PC-3 (cell line): ENCODE results near the gene MOGAT3. TPM values are rescaled to one million over a fixed set of nuclear protein-coding genes. Genes with fewer than 3 reads are reported as not detected.

Experiments used
- ATAC-seq: fragments of 200-7000 bp; cut with Tn5 transposase; 2 replicates; pipeline ENCODE4 v1.9.1; 2020; ENCODE audit warnings: mild to moderate bottlenecking, moderate library complexity
- BruUV-seq: library from RNA; stranded (reverse); fragments of 400-500 nt; replicated peaks from 2 replicates; lab custom pipeline; 2021; lab: Mats Ljungman, UMichigan
- CTCF ChIA-PET: fragments of 300-600 bp; sonication (Branson Sonifier 250); formaldehyde crosslinking; loops from one replicate; lab custom pipeline; 2022; ENCODE audit warnings: antibody characterized with exemption; lab: Charles Lee
- POLR2A ChIA-PET: fragments of 300-600 bp; sonication (Branson Sonifier 250); formaldehyde crosslinking; loops from one replicate; lab custom pipeline; 2022; ENCODE audit warnings: antibody characterized with exemption; ENCODE audit not compliant: unreplicated experiment; lab: Charles Lee
- DNase-seq: peaks from one replicate; pipeline ENCODE4 v3.0.0-alpha.2; 2015
- H2AFZ ChIP-seq: fragments of 300-600 bp; sonication (generic); 2 replicates; pipeline ENCODE4 v1.6.0; 2016; ENCODE audit warnings: antibody characterized with exemption, low read length
- H3F3A ChIP-seq: fragments of 300-600 bp; sonication (generic); one replicate; pipeline ENCODE4 v1.6.0; 2017; ENCODE audit warnings: antibody characterized with exemption, low read length, control low read depth, mild to moderate bottlenecking; ENCODE audit not compliant: unreplicated experiment
- H3K27ac ChIP-seq: fragments of 300-600 bp; sonication (generic); 2 replicates; pipeline ENCODE4 v1.5.1; 2016; ENCODE audit warnings: mild to moderate bottlenecking, low read length
- H3K27me3 ChIP-seq: fragments of 300-600 bp; sonication (generic); 2 replicates; pipeline ENCODE4 v1.6.1; 2016; ENCODE audit warnings: low read length, mixed read lengths
- H3K36me3 ChIP-seq: fragments of 300-600 bp; sonication (generic); 2 replicates; pipeline ENCODE4 v1.6.1; 2016; ENCODE audit warnings: low read depth, mixed run types, low read length, mixed read lengths
- H3K4me1 ChIP-seq: fragments of 300-600 bp; sonication (generic); 2 replicates; pipeline ENCODE4 v1.5.1; 2016; ENCODE audit warnings: low read length; ENCODE audit not compliant: insufficient read depth
- H3K4me2 ChIP-seq: fragments of 300-600 bp; sonication (generic); 2 replicates; pipeline ENCODE4 v1.6.0; 2016; ENCODE audit warnings: low read length
- H3K4me3 ChIP-seq: fragments of 300-600 bp; sonication (generic); 2 replicates; pipeline ENCODE4 v1.5.1; 2016; ENCODE audit warnings: mild to moderate bottlenecking, low read length, mixed read lengths
- H3K79me2 ChIP-seq: fragments of 300-600 bp; sonication (generic); 2 replicates; pipeline ENCODE4 v1.6.1; 2017; ENCODE audit warnings: low read length, mixed read lengths
- H3K9ac ChIP-seq: fragments of 300-600 bp; sonication (generic); 2 replicates; pipeline ENCODE4 v1.6.0; 2016; ENCODE audit warnings: mild to moderate bottlenecking, low read length
- H3K9me2 ChIP-seq: fragments of 300-600 bp; sonication (generic); replicated peaks from 2 replicates; pipeline ENCODE4 v1.6.1; 2016; ENCODE audit warnings: mixed run types, low read length, mixed read lengths
- H3K9me3 ChIP-seq: fragments of 300-600 bp; sonication (generic); 2 replicates; pipeline ENCODE4 v1.6.1; 2016; ENCODE audit warnings: low read length, mixed read lengths
- H4K20me1 ChIP-seq: fragments of 300-600 bp; sonication (generic); 2 replicates; pipeline ENCODE4 v1.6.1; 2016; ENCODE audit warnings: low read length, mixed read lengths
- CTCF ChIP-seq: fragments of 300-600 bp; sonication (generic); conservative IDR thresholded peaks from 2 replicates; pipeline ENCODE4 v1.5.1; 2017; ENCODE audit warnings: antibody characterized with exemption, low read depth, mild to moderate bottlenecking, low read length
- EZH2 ChIP-seq: fragments of 300-600 bp; sonication (generic); IDR thresholded peaks from one replicate; pipeline ENCODE4 v1.6.1; 2017; ENCODE audit warnings: antibody characterized with exemption, mild to moderate bottlenecking, low read length; ENCODE audit not compliant: unreplicated experiment
- EZH2phosphoT487 ChIP-seq: fragments of 300-600 bp; sonication (generic); IDR thresholded peaks from 2 replicates; pipeline ENCODE4 v1.6.1; 2018; ENCODE audit warnings: mild to moderate bottlenecking, antibody characterized with exemption, low read length, borderline replicate concordance
- intact Hi-C: fragments of 100-400 bp; cut with micrococcal nuclease; formaldehyde crosslinking; loops from 2 replicates; pipeline ENCODE4 v1.9.0; 2023
- total RNA-seq: library from RNA; depleted of rRNA; stranded (reverse); fragments of >200 nt; gene quantifications from 2 replicates; pipeline ENCODE4 v1.2.3, GENCODE V29; 2014

MOGAT3 gene
- total RNA-seq, 1 experiment from 2014 or later: not detected

- intact Hi-C loops: loop anchor here (1.0 kb wide), 1 partner anchor 27 kb away; no protein-coding TSS in a partner anchor
Measured at GRCh38 chr7:101217388-101218235, 16.8 kb upstream of the MOGAT3 start, which contains the start of the genes PLOD3 and ZNHIT1. Gene PLOD3, minus strand, starts transcription at chr7:101217581. Its CDS starts 307 bp downstream, at chr7:101217274. Gene ZNHIT1, plus strand, starts transcription at chr7:101218165. Its CDS starts 31 bp downstream, at chr7:101218196.

GRCh38 chr7:101216860-101217387 is 16.1 kb upstream of the MOGAT3 start:
- peaks cover 11% of the 10 kb centered on the region for H3K4me1 ChIP-seq
- DNase-seq: no peak
- H3K9ac ChIP-seq: peak overlapping the region; percentile 80
- POLR2A ChIA-PET: interaction anchor here (0.6 to 1.4 kb wide), 5 partner anchors 27 to 633 kb away, joined by 3 to 7 read pairs (median 6); partner anchors contain the start of gene FIS1
- no TSS peak for BruUV-seq
- H4K20me1 ChIP-seq: no peaks in the 10 kb centered on the region
- H3K4me2 ChIP-seq: peak overlapping the region; percentile 98
- peak overlapping the region; percentile 81 for H2AFZ ChIP-seq
- H3K36me3 ChIP-seq: no peaks in the 10 kb centered on the region; the same call in 1 of the 2 replicates
- peak; percentile 18 for ATAC-seq
- CTCF ChIA-PET: interaction anchor here (0.9 to 2.0 kb wide), 4 partner anchors 24 to 66 kb away, joined by 3 to 11 read pairs (median 6); no protein-coding TSS in a partner anchor
- peaks cover 56% of the 10 kb centered on the region for H3K79me2 ChIP-seq
- intact Hi-C loops: no loop called here
- H3F3A ChIP-seq: no peaks in the 10 kb centered on the region
- H3K4me3 ChIP-seq: peak overlapping the region; percentile 80
- H3K9me2 ChIP-seq: no peaks in the 10 kb centered on the region
- H3K9me3 ChIP-seq: no peaks in the 10 kb centered on the region
- peak overlapping the region; percentile 83 for H3K27ac ChIP-seq
- no peaks in the 10 kb centered on the region for H3K27me3 ChIP-seq
- TF ChIP-seq CTCF: no peak; the same call in 1 of the 2 replicates
- TF ChIP-seq EZH2: no peak
- no peak for TF ChIP-seq EZH2phosphoT487

More at GRCh38 chr7:101217388-101218235, 16.8 kb upstream of the MOGAT3 start, which contains the start of the genes PLOD3 and ZNHIT1:
- H3K4me1 ChIP-seq: peaks cover 11% of the 10 kb centered on the region
- H3K4me3 ChIP-seq: peak within 1 kb of the TSS; percentile 80
- no peak for TF ChIP-seq EZH2phosphoT487
- no peak for TF ChIP-seq EZH2
- TF ChIP-seq CTCF: no peak
- no peaks in the 10 kb centered on the region for H3K9me3 ChIP-seq
- POLR2A ChIA-PET: interaction anchor here (0.5 to 1.4 kb wide), 11 partner anchors 24 to 1090 kb away, joined by 3 to 25 read pairs (median 3); partner anchors contain the start of genes FIS1, MOSPD3 and UFSP1
- H3K9me2 ChIP-seq: no peaks in the 10 kb centered on the region
- ATAC-seq (peak; percentile 85), DNase-seq (peak; percentile 98)
- H3F3A ChIP-seq: no peaks in the 10 kb centered on the region
- H3K9ac ChIP-seq: peak within 1 kb of the TSS; percentile 80
- H3K27me3 ChIP-seq: no peaks in the 10 kb centered on the region
- no peaks in the 10 kb centered on the region for H4K20me1 ChIP-seq
- CTCF ChIA-PET: interaction anchor here (0.7 to 2.0 kb wide), 6 partner anchors 25 to 435 kb away, joined by 3 to 11 read pairs (median 6); no protein-coding TSS in a partner anchor
- peak within 1 kb of the TSS; percentile 81 for H2AFZ ChIP-seq
- no TSS peak for BruUV-seq
- peak within 1 kb of the TSS; percentile 83 for H3K27ac ChIP-seq
- H3K4me2 ChIP-seq: peak within 1 kb of the TSS; percentile 98
- H3K79me2 ChIP-seq: peaks cover 56% of the 10 kb centered on the region
- H3K36me3 ChIP-seq: no peaks in the 10 kb centered on the region; the same call in 1 of the 2 replicates
